Stimulated activated CD8-positive, alpha-beta memory T cell treated with anti-CD3 and anti-CD28 coated beads, Interleukin-4, amount 100 ng/mL, for 1 hour (primary cell): Measurements from ENCODE around the gene SASH1.
"Not testable (repeated sequence)": the region's sequence is repeated elsewhere in the genome, so short reads cannot be mapped to it uniquely, and the experiment has no call there.

Experiments
- DNase-seq, 2 donors: peaks; one replicate each; pipeline ENCODE4 v3.0.0-alpha.2; 2020; ENCODE audit warnings: low read depth in 2 of 2, low spot score in 1 of 2

The SASH1 gene

DNA sequence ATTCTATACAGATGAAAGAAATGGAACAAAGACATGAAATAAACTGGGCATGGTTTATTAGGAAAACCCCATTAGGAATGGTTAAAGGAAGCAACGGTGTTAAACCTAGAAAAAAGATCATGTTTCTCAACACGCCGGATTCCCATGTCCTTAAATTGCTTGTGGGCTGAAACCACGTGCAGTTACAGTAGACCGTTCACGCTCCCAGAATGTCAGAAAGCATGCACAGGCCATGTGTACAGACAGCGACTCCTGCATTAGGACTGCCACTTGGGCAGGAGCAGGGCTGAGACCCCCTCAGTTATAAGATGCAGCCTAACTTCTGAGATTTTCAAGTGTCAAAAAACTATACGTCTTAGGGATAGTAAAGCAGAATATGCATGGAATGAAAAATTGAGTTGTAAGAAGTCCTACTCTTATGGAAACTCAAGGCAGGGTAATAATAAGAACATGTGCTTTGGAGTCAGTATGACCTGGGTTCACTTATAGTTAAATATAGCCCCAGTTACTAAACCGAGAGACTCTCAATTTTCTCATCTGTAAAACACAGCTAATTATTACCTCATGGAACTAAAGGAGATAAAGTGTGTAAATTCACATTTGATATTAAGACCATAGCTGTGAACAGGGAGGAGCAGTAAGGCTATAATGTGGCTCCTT lies 230.2 kb downstream of the SASH1 start:
- no peak for DNase-seq

DNA sequence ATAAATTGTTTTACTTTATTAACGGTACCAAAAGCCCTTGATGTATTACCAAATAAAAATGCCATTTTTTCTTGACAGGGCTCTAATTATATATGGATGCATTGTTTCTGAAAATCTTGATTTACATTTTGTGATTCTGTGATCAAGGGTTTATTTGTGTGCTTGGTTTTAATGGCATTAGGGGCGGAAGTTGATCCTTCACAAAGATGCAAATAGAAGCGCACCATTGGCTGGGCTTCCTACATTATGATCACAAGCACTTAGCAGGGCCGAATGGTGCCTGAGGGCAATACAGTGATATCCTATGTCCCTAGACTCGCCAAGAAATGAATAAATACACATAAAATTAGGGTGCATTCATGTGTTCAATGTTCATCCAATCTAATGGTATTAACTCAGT lies 231.3 kb downstream of the SASH1 start:
- DNase-seq: no peak

DNA sequence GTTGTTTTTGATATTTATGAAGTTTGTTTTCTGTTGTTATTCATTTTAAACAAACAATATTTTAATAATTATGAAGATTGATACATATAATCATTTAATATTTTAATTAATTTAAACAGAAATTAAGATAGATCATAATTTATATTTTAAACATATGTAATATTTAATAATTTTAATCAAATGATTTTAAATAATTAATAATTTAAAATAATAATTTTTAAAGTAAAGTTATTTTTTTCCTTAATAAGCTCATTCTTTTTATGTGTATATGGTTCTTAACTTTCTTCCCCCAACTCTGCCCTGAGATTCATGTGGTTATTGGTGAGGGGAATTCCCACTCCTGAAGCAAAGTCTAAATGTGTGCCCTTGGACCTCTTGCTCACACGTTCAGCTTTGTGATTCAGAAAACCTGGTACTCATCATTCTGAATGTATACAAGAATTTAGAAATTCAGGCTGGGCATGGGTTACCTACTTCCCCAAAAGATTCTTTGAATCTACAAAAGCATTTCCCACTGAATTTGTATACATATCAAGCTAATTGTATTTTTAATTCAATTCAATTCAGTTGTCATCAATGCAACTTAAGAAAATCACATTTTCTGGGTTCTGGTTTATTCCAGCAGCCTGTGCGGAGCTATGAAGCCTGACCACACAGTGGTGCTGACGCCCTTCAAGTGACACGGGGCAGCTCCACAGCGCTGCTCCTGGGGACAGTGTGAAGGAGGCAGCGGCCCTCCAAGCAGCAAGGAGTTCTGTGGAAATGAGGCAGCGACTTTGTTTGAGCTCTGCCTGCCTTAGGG lies 235.2 kb downstream of the SASH1 start:
- DNase-seq: no peak

DNA sequence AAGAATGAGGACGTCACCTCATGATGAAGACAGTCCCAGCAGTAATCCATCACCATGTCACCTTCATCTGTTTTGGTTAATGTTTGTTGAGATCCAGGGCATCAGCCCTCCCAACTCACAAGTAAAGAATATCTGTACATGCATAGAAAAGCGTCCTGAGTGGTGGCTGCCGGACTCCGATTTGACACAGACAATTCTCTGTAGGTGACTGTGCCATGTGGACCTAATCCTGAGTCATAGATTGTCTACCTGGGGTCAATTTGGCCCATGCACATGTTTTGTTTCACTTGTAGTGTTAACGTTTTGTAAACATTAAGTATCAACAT lies 235.8 kb downstream of the SASH1 start:
- no peak for DNase-seq

DNA sequence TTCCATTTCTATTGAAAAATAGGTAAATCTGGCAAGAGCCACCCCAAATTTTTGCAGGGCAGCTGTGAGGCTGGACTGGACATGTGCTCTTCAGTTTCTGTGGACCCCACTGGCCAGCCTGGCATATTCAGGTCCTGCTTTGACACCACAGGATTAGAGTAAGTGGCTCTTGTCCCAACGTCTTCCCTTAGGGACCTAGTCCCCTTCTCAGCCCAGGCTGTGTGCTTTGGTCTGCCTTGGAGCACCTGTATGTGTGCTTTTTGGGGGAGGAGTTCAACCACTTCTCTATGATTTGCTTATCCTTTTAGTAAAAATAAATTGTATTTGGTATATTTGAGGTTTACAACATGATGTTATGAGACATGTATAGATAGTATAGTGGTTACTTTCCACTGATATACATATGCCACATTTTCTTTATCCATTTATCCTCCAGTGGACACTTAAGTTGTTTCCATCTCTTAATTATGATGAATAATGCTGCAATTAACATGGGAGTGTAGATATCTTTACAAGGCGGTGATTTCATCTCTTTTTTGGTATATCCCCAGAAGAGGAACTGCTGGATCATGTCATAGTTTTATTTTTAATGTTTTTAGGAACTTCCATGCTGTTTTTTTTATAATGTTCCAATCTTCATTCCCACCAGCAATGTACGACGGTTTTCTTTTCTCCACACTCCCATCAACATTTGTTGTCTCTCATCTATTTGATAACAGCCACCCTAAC lies 236.4 kb downstream of the SASH1 start:
- no peak for DNase-seq

DNA sequence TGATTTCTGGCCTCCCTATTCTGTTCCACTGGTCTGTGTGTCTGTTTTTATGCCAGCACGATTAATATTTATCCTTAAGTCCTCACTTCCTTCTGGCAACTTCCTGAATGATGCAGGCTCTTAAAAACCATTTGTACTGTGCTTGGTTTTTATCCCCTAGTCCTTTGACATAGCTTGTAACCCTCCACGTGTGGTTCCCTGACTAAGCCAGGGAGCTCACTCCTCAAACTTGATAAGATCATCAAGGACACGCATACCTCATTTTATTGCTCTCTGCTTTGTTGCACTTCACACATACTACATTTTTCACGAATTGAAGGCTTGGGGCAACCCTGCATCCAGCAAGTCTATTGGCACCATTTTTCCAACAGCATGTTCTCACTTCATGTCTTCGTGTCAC lies 237.8 kb downstream of the SASH1 start:
- no peak for DNase-seq

DNA sequence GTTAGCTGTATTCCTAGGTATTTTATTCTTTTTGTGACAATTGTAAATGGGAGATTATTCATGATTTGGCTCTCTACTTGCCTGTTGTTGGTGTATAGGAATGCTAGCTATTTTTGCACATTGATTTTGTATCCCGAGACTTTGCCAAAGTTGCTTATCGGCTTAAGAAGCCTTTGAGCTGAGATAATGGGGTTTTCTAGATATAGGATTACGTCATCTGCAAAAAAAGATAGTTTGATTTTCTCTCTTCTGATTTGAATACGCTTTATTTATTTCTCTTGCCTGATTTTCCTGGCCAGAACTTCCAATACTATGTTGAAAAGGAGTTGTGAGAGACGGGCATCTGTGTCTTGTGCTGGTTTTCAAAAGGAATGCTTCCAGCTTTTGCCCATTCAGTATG lies 241.0 kb downstream of the SASH1 start:
- DNase-seq: no peak

DNA sequence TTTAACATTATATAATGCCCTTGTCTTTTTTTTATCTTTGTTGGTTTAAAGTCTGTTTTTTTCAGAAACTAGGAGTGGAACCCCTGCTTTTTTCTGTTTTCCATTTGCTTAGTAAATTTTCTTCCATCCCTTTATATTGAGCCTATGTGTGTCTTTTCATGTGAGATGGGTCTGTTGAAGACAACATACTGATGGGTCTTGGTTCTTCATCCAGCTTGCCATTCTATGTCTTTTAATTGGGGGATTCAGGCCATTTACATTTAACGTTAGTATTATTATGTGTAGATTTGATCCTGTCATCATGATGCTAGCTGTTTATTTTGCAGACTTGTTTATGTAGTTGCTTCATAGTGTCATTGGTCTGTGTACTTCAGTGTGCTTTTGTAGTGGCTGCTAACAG lies 243.0 kb downstream of the SASH1 start:
- not testable (repeated sequence) for DNase-seq

DNA sequence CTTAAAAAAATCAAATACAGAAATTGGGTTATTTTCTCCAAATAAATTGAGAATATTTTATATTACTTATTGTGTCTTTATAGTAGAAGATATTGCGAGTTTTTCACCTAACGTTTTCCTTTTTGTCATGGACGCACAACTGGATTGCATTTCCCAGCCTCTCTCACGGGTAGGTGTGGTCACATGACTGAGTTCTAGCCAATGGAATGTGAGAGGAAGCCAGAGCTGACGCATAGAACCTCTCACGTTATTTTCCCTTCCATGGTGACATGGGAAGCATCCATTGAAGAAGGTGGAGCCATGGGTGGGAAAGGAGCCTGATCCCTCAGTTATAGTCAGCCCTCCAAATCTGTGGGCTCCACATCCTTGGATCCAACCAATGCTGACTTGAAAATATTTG lies 248.2 kb downstream of the SASH1 start:
- no peak for DNase-seq

DNA sequence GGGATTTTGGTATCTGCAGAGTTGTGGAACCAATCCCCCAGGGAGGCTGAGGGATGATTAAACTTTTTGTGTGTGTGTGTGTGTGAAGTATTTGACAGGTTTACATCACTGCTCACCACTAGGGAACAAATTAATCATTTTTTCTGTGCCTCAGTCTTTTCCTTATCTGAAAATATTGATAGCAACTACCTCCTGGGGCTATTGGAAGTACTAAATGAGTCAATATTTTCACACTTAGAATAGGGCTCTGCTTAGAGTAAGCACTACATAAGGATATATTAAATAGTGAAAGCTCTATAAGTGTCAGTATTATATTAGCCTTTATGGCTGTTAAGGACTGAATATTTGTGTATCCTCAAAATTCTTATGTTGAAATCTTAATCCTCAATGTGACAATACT lies 249.0 kb downstream of the SASH1 start:
- DNase-seq: no peak

DNA sequence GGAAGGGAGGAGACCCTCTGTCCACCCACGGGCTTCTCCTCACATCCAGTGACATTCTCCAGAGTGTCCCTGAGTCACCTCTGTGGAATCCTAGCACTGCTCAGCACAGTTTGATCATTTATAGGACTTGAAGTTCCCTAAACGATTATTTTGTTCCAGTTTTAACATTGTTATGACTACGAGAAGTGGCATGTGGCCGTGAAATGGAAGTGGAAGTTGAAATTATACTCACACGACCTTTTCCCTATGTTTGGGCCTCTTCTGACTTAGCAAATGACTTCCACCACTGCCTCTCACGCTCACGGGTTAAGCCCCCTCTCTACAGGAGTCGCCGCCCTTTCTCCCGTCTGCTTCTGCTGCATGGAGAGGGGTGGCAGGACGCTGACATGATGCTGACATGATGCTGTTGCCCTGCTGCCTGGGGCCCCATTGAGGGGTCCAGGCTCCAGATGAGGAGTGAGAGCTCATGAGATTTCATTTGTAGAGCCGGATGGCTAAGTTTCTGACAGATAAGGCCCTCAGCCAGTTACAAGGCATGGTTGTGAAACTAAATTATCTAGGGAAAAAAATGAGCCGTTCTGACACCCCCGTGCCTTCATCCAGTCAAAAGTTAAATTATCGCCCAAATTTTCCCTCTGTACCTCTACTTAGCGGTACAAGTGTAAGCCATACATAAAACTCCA lies 250.6 kb downstream of the SASH1 start:
- DNase-seq: no peak

DNA sequence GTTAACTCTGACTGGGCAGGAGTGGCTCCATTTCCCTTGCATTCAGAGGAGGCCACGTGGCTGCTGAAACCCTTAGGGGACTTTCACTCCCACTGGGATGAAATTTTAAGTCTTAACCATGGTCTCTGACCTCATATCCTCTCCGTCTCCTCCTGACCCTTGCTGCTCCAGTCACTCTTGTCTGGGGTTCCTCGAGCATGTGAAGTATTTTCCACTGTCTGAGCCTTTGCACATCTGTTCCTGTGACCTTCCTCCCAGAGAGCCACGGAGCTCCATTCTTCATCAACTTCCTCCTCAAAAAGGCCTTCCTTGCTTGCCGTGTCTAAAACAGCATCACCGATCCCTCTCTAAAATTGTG lies 251.2 kb downstream of the SASH1 start:
- DNase-seq: no peak

DNA sequence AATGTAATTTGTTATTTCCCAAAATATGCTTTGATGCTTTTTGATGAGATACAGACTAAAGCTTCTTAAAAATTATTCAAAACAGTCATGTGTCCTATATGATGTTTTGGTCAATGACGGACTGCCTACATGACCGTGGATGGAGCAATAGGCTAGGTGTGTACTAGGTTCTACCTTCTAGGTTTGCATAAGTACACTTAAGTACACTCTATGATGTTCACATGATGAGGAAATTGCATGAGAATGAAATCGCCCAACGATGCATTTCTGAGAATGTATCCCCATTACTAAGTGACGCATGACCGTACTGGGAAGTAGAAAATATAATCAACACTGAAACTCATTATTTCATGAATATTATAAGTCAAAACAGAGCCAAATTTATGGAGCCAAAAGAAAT lies 252.9 kb downstream of the SASH1 start:
- no peak for DNase-seq

DNA sequence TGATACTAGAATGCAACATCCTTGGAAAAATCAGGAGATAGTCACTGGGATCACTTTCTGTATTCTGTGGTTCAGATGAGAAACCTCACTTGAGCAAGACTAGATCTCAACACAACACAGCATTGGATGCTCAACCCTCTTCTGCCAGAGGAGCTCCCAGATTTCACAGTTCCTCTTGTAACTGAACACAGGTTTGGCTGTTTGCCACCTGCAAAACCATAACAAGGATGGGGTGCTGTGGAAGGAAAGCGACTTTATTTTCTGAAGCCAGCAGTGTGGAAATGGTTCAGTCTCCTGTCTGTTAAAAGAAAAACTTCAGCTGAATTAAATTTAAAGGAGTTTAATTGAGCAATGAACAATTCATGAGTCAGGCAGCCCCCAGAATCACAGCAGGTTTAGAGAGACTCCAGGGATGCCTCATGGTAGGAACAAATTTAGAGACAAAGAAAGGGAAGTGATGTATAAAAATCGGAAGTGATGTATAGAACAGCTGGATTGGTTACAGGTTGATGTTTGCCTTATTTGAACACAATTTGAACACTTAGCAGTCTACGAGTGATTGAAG lies 254.3 kb downstream of the SASH1 start:
- no peak for DNase-seq

DNA sequence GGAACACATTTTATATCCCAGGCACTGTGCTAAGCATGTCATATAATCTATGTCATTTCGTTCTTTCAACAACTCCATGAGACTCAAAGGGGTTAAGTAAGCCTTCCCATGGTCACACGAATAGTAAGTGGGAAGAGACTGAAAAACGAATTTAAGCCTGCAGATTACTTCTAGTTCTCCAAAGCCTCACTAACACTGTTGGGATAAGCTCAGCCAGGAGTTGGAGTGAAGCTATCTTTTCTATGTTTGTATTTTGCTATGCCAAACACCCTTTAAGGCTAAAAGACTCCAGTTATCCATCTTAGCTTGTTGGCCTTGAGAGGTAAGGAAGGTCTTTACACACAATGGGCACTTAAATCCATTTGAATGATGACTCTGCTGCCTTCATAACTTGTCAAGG lies 256.1 kb downstream of the SASH1 start:
- no peak for DNase-seq

DNA sequence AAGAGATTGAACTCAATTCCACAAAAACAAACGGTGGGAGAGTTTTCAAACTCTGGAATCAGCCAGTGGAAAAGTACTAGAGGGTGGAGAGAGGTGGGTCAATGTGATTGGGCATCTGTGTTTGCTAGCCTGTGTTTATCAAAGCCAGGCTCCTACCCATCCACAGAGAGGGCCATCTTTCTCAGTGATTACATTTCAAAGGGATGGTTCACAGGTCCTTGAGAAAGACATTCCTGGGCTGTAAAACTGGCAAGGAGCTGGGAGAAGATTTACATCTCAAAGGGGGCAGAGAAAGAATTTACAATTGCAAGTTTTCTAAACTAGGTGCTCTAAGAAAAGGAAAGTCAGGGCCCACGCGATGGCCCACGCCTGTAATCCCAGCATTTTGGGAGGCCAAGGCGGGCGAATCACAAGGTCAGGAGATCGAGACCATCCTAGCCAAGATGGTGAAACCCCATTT lies 257.4 kb downstream of the SASH1 start:
- DNase-seq: no peak
